Mucosa of descending colon (tissue), 3 donors: Measurements from ENCODE around the gene SH3RF2. TPM values are rescaled to one million over a fixed set of nuclear protein-coding genes. Genes with fewer than 3 reads are reported as not detected.

Experiments used
- ATAC-seq: fragments of 200-7000 bp; cut with Tn5 transposase; one replicate; pipeline ENCODE4 v1.9.1; 2020; ENCODE audit warnings: mild to moderate bottlenecking, moderate library complexity
- DNase-seq, 3 donors: peaks; one replicate each; pipeline ENCODE4 v3.0.0-alpha.2; 2020
- H3K36me3 ChIP-seq: fragments of 200-600 bp; one replicate; pipeline ENCODE4 v1.8.0; 2021; ENCODE audit warnings: low read depth, mild to moderate bottlenecking
- H3K4me1 ChIP-seq: fragments of 200-600 bp; one replicate; pipeline ENCODE4 v1.8.0; 2021; ENCODE audit warnings: low read depth, mild to moderate bottlenecking
- H3K4me3 ChIP-seq: fragments of 200-600 bp; one replicate; pipeline ENCODE4 v1.8.0; 2021; ENCODE audit warnings: mild to moderate bottlenecking
- H3K9me3 ChIP-seq: fragments of 200-600 bp; one replicate; pipeline ENCODE4 v1.8.0; 2021; ENCODE audit warnings: mild to moderate bottlenecking
- intact Hi-C, 2 donors: fragments of 100-400 bp; cut with DNase I in 1 of 2; cut with micrococcal nuclease in 1 of 2; formaldehyde crosslinking; loops; one replicate each; pipeline versions ENCODE4 v1.11.0 to v1.11.1; 2022; cut with DNase I, micrococcal nuclease
- total RNA-seq, 3 donors: library from RNA; stranded (reverse); fragmentation: NEBNext Ultra II Directional in 2 of 3; extraction: Animal tissue kit (Norgen Biotek cat#: 25700) in 2 of 3; gene quantifications; one replicate each; pipeline versions ENCODE4 v1.2.1 to v1.2.4, GENCODE V29; 2021 to 2023
- TF ChIP-seq, protein P1 (sequence below): fragments of 200-600 bp; IDR thresholded peaks from one replicate; pipeline ENCODE4 v1.8.0; 2022; ENCODE audit warnings: antibody characterized with exemption, mild to moderate bottlenecking
- donor health status: DM: no; HTN: no; CAD: no; lungs with moderate emphysema.
- donor health status: DM: no; HTN: no; CAD: no.
- donor health status: DM: no; HTN: yes; CAD: no.

The SH3RF2 gene
- total RNA-seq, 3 donors from 2014 or later = 36.8 to 99.7 (median 61.5) TPM

- intact Hi-C loops = no loop called here
- DNase-seq (no peak), ATAC-seq (peak; percentile 74)
- Histone ChIP-seq H3K4me3 (no peak overlapping the region), H3K9me3 (no peaks in the 10 kb centered on the region), H3K36me3 (no peaks in the 10 kb centered on the region), H3K4me1 (peaks cover 7% of the 10 kb centered on the region)
- TF ChIP-seq, protein P1, sequence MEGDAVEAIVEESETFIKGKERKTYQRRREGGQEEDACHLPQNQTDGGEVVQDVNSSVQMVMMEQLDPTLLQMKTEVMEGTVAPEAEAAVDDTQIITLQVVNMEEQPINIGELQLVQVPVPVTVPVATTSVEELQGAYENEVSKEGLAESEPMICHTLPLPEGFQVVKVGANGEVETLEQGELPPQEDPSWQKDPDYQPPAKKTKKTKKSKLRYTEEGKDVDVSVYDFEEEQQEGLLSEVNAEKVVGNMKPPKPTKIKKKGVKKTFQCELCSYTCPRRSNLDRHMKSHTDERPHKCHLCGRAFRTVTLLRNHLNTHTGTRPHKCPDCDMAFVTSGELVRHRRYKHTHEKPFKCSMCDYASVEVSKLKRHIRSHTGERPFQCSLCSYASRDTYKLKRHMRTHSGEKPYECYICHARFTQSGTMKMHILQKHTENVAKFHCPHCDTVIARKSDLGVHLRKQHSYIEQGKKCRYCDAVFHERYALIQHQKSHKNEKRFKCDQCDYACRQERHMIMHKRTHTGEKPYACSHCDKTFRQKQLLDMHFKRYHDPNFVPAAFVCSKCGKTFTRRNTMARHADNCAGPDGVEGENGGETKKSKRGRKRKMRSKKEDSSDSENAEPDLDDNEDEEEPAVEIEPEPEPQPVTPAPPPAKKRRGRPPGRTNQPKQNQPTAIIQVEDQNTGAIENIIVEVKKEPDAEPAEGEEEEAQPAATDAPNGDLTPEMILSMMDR = no peak
Observed at GRCh38 chr5:146020100-146020499, 83.7 kb downstream of the SH3RF2 start.

DNA sequence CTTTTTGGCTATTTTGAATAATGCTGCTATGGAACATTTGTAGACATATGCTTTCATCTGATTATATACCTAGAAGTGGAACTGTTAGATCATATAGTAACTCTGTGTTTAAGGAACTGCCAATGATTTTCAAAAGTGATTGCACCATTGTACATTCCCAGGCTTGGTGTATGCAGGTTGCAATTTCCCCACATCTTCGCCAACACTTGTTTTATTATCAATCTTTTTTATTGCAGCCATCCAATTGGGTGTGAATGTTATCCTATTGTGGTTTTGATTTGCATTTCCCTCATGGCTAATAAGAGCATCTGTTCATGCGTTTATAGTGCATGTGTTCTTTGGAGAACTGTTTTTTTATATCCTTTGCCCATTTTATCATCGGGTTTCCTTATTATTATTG, 87.7 kb downstream of the SH3RF2 start:
- ATAC-seq = peak; percentile 61
- Histone ChIP-seq H3K4me3 (no peak overlapping the region), H3K36me3 (no peaks in the 10 kb centered on the region), H3K4me1 (peaks cover 26% of the 10 kb centered on the region), H3K9me3 (no peaks in the 10 kb centered on the region)
- TF ChIP-seq, protein P1 = no peak
- DNase-seq = peak in 1 of 3 donors; percentile 24
- intact Hi-C loops = no loop called here

GRCh38 chr5:146025114-146025680, 88.8 kb downstream of the SH3RF2 start:
- intact Hi-C loops = no loop called here

GRCh38 chr5:146025681-146026080, 89.3 kb downstream of the SH3RF2 start:
- no peaks in the 10 kb centered on the region for H3K9me3 ChIP-seq
- intact Hi-C loops = no loop called here
- H3K4me1 ChIP-seq = peaks cover 23% of the 10 kb centered on the region
- DNase-seq = no peak
- TF ChIP-seq, protein P1 = no peak
- no peak for ATAC-seq
- no peaks in the 10 kb centered on the region for H3K36me3 ChIP-seq
- H3K4me3 ChIP-seq = no peak overlapping the region

More at GRCh38 chr5:146025114-146025680, 88.8 kb downstream of the SH3RF2 start:
- no peaks in the 10 kb centered on the region for H3K36me3 ChIP-seq
- TF ChIP-seq, protein P1 = no peak
- peaks cover 23% of the 10 kb centered on the region for H3K4me1 ChIP-seq
- ATAC-seq (peak; percentile 43), DNase-seq (peak; percentile 34 to 60 (median 46))
- H3K9me3 ChIP-seq = no peaks in the 10 kb centered on the region
- no peak overlapping the region for H3K4me3 ChIP-seq

DNA sequence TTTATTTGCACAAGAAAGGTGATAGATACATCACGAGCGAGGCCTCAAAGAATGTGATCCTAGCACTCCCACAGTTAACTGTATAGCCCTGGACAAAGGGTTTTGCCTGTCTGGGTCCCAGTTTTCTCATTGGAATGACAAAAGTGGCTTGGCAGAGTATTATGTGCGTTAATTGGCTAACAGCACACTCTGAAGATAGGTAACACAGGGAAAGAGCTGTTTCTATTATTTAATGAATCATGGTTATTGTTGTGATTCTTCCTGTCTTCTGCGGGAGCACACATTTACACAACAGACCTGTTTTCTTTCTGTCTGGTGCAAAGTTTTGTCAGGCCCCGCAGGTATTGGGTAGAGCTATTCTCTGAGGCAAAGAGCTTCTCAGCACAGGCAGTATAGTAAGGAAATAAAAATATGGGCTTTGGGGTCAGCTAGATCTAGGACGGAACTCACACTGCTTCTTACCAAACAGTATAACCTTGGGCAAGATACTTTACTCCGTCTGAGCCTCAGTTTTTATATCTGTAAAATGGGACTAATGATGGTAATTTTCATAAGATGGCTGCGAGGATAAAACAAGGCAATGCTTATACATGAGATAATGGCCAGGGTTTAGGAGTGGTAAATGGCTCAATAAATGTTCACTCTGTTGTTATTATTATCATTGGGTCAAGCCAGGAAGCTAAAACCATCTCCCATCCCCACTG, 90.1 kb downstream of the SH3RF2 start:
- Histone ChIP-seq H3K4me1 (peaks cover 23% of the 10 kb centered on the region), H3K4me3 (no peak overlapping the region), H3K36me3 (no peaks in the 10 kb centered on the region), H3K9me3 (no peaks in the 10 kb centered on the region)
- TF ChIP-seq, protein P1 = no peak
- DNase-seq (no peak), ATAC-seq (no peak)
- intact Hi-C loops = no loop called here
